PC-3 (cell line): ENCODE measurements around the gene TMEM259. TPM values are rescaled to one million over a fixed set of nuclear protein-coding genes. Genes with fewer than 3 reads are reported as not detected.

Source experiments
- ATAC-seq: fragments of 200-7000 bp; cut with Tn5 transposase; 2 replicates; pipeline ENCODE4 v1.9.1; 2020; ENCODE audit warnings: mild to moderate bottlenecking, moderate library complexity
- BruUV-seq: library from RNA; stranded (reverse); fragments of 400-500 nt; replicated peaks from 2 replicates; lab custom pipeline; 2021; lab: Mats Ljungman, UMichigan
- CTCF ChIA-PET: fragments of 300-600 bp; sonication (Branson Sonifier 250); formaldehyde crosslinking; loops from one replicate; lab custom pipeline; 2022; ENCODE audit warnings: antibody characterized with exemption; lab: Charles Lee
- POLR2A ChIA-PET: fragments of 300-600 bp; sonication (Branson Sonifier 250); formaldehyde crosslinking; loops from one replicate; lab custom pipeline; 2022; ENCODE audit warnings: antibody characterized with exemption; ENCODE audit not compliant: unreplicated experiment; lab: Charles Lee
- DNase-seq: peaks from one replicate; pipeline ENCODE4 v3.0.0-alpha.2; 2015
- H2AFZ ChIP-seq: fragments of 300-600 bp; sonication (generic); 2 replicates; pipeline ENCODE4 v1.6.0; 2016; ENCODE audit warnings: antibody characterized with exemption, low read length
- H3F3A ChIP-seq: fragments of 300-600 bp; sonication (generic); one replicate; pipeline ENCODE4 v1.6.0; 2017; ENCODE audit warnings: antibody characterized with exemption, low read length, control low read depth, mild to moderate bottlenecking; ENCODE audit not compliant: unreplicated experiment
- H3K27ac ChIP-seq: fragments of 300-600 bp; sonication (generic); 2 replicates; pipeline ENCODE4 v1.5.1; 2016; ENCODE audit warnings: mild to moderate bottlenecking, low read length
- H3K27me3 ChIP-seq: fragments of 300-600 bp; sonication (generic); 2 replicates; pipeline ENCODE4 v1.6.1; 2016; ENCODE audit warnings: low read length, mixed read lengths
- H3K36me3 ChIP-seq: fragments of 300-600 bp; sonication (generic); 2 replicates; pipeline ENCODE4 v1.6.1; 2016; ENCODE audit warnings: low read depth, mixed run types, low read length, mixed read lengths
- H3K4me1 ChIP-seq: fragments of 300-600 bp; sonication (generic); 2 replicates; pipeline ENCODE4 v1.5.1; 2016; ENCODE audit warnings: low read length; ENCODE audit not compliant: insufficient read depth
- H3K4me2 ChIP-seq: fragments of 300-600 bp; sonication (generic); 2 replicates; pipeline ENCODE4 v1.6.0; 2016; ENCODE audit warnings: low read length
- H3K4me3 ChIP-seq: fragments of 300-600 bp; sonication (generic); 2 replicates; pipeline ENCODE4 v1.5.1; 2016; ENCODE audit warnings: mild to moderate bottlenecking, low read length, mixed read lengths
- H3K79me2 ChIP-seq: fragments of 300-600 bp; sonication (generic); 2 replicates; pipeline ENCODE4 v1.6.1; 2017; ENCODE audit warnings: low read length, mixed read lengths
- H3K9ac ChIP-seq: fragments of 300-600 bp; sonication (generic); 2 replicates; pipeline ENCODE4 v1.6.0; 2016; ENCODE audit warnings: mild to moderate bottlenecking, low read length
- H3K9me2 ChIP-seq: fragments of 300-600 bp; sonication (generic); replicated peaks from 2 replicates; pipeline ENCODE4 v1.6.1; 2016; ENCODE audit warnings: mixed run types, low read length, mixed read lengths
- H3K9me3 ChIP-seq: fragments of 300-600 bp; sonication (generic); 2 replicates; pipeline ENCODE4 v1.6.1; 2016; ENCODE audit warnings: low read length, mixed read lengths
- H4K20me1 ChIP-seq: fragments of 300-600 bp; sonication (generic); 2 replicates; pipeline ENCODE4 v1.6.1; 2016; ENCODE audit warnings: low read length, mixed read lengths
- CTCF ChIP-seq: fragments of 300-600 bp; sonication (generic); conservative IDR thresholded peaks from 2 replicates; pipeline ENCODE4 v1.5.1; 2017; ENCODE audit warnings: antibody characterized with exemption, low read depth, mild to moderate bottlenecking, low read length
- EZH2 ChIP-seq: fragments of 300-600 bp; sonication (generic); IDR thresholded peaks from one replicate; pipeline ENCODE4 v1.6.1; 2017; ENCODE audit warnings: antibody characterized with exemption, mild to moderate bottlenecking, low read length; ENCODE audit not compliant: unreplicated experiment
- EZH2phosphoT487 ChIP-seq: fragments of 300-600 bp; sonication (generic); IDR thresholded peaks from 2 replicates; pipeline ENCODE4 v1.6.1; 2018; ENCODE audit warnings: mild to moderate bottlenecking, antibody characterized with exemption, low read length, borderline replicate concordance
- intact Hi-C: fragments of 100-400 bp; cut with micrococcal nuclease; formaldehyde crosslinking; loops from 2 replicates; pipeline ENCODE4 v1.9.0; 2023
- total RNA-seq: library from RNA; depleted of rRNA; stranded (reverse); fragments of >200 nt; gene quantifications from 2 replicates; pipeline ENCODE4 v1.2.3, GENCODE V29; 2014

TMEM259 gene
- total RNA-seq, 1 experiment from 2014 or later: 136 TPM

- no peaks in the 10 kb centered on the region for H4K20me1 ChIP-seq
- H3K27me3 ChIP-seq: no peaks in the 10 kb centered on the region
- ChIA-PET CTCF (no interaction called here), POLR2A (interaction anchor here (0.6 kb wide), 1 partner anchor 27 kb away, joined by 4 read pairs; no protein-coding TSS in a partner anchor)
- no peaks in the 10 kb centered on the region for H3K4me1 ChIP-seq
- H3K36me3 ChIP-seq: no peaks in the 10 kb centered on the region
- no peak for TF ChIP-seq EZH2
- TF ChIP-seq EZH2phosphoT487: no peak
- no peak for TF ChIP-seq CTCF
- BruUV-seq: no TSS peak
- no peak overlapping the region for H2AFZ ChIP-seq
- no peaks in the 10 kb centered on the region for H3K79me2 ChIP-seq
- no peaks in the 10 kb centered on the region for H3K9me2 ChIP-seq
- no peak overlapping the region for H3K4me3 ChIP-seq
- no peaks in the 10 kb centered on the region for H3K9me3 ChIP-seq
- H3K4me2 ChIP-seq: no peak overlapping the region
- intact Hi-C loops: no loop called here
- no peak overlapping the region for H3K9ac ChIP-seq
- H3K27ac ChIP-seq: no peak overlapping the region
- no peaks in the 10 kb centered on the region for H3F3A ChIP-seq
- ATAC-seq (no peak), DNase-seq (no peak)
These were observed 26.8 kb upstream of the TMEM259 start for GRCh38 chr19:1047696-1048147.

- Histone ChIP-seq H3K9me2 (no peaks in the 10 kb centered on the region), H3K79me2 (no peaks in the 10 kb centered on the region), H3K4me1 (peaks cover 4% of the 10 kb centered on the region; the same call in 1 of the 2 replicates), H3K27me3 (no peaks in the 10 kb centered on the region), H4K20me1 (no peaks in the 10 kb centered on the region), H3K4me3 (no peak overlapping the region), H3K27ac (no peak overlapping the region), H3K9ac (no peak overlapping the region), H3K9me3 (no peaks in the 10 kb centered on the region), H3F3A (no peaks in the 10 kb centered on the region), H2AFZ (no peak overlapping the region), H3K4me2 (no peak overlapping the region), H3K36me3 (no peaks in the 10 kb centered on the region)
- ATAC-seq (no peak), DNase-seq (no peak)
- ChIA-PET CTCF (no interaction called here), POLR2A (no interaction called here)
- no TSS peak for BruUV-seq
- TF ChIP-seq EZH2phosphoT487 (no peak), EZH2 (no peak), CTCF (no peak)
- intact Hi-C loops: no loop called here
These were observed 26.1 kb upstream of the TMEM259 start for GRCh38 chr19:1046836-1047695.

- POLR2A ChIA-PET: no interaction called here
These were observed 25.2 kb upstream of the TMEM259 start for GRCh38 chr19:1046117-1046626.

More at GRCh38 chr19:1046117-1046626, 25.2 kb upstream of the TMEM259 start:
- BruUV-seq: no TSS peak
- Histone ChIP-seq H3F3A (no peaks in the 10 kb centered on the region), H3K27me3 (no peaks in the 10 kb centered on the region), H3K9ac (no peak overlapping the region), H3K36me3 (no peaks in the 10 kb centered on the region), H3K4me2 (no peak overlapping the region), H3K4me3 (no peak overlapping the region), H3K9me3 (no peaks in the 10 kb centered on the region), H3K4me1 (peaks cover 12% of the 10 kb centered on the region; the same call in 1 of the 2 replicates), H2AFZ (no peak overlapping the region), H3K9me2 (no peaks in the 10 kb centered on the region), H3K79me2 (no peaks in the 10 kb centered on the region), H3K27ac (no peak overlapping the region), H4K20me1 (no peaks in the 10 kb centered on the region)
- no peak for DNase-seq
- TF ChIP-seq EZH2 (no peak), EZH2phosphoT487 (no peak), CTCF (no peak)
- CTCF ChIA-PET: no interaction called here
- intact Hi-C loops: no loop called here
- ATAC-seq: no peak
